ENCODE data around the gene RUFY1.
A peak's percentile ranks its signal among the peaks of the same experiment; 100 is the strongest.
"Not testable (repeated sequence)": the region's sequence is repeated elsewhere in the genome, so short reads cannot be mapped to it uniquely, and the experiment has no call there.

RUFY1 gene, protein sequence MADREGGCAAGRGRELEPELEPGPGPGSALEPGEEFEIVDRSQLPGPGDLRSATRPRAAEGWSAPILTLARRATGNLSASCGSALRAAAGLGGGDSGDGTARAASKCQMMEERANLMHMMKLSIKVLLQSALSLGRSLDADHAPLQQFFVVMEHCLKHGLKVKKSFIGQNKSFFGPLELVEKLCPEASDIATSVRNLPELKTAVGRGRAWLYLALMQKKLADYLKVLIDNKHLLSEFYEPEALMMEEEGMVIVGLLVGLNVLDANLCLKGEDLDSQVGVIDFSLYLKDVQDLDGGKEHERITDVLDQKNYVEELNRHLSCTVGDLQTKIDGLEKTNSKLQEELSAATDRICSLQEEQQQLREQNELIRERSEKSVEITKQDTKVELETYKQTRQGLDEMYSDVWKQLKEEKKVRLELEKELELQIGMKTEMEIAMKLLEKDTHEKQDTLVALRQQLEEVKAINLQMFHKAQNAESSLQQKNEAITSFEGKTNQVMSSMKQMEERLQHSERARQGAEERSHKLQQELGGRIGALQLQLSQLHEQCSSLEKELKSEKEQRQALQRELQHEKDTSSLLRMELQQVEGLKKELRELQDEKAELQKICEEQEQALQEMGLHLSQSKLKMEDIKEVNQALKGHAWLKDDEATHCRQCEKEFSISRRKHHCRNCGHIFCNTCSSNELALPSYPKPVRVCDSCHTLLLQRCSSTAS

GRCh38 chr5:179550511-179551342, at the start of gene RUFY1:
RUFY1 (plus strand) TSS chr5:179550554; CDS start chr5:179550570, 16 bp downstream.
- DNase-seq, result peak; percentile 75 to 82

- DNase-seq, result not testable (repeated sequence)
Measured at GRCh38 chr5:179501997-179502396, 48.4 kb upstream of the RUFY1 start.

GRCh38 chr5:179502420-179502819, 47.9 kb upstream of the RUFY1 start:
- not testable (repeated sequence) for DNase-seq

- no peak for DNase-seq
Measured at GRCh38 chr5:179504191-179504590, 46.2 kb upstream of the RUFY1 start.

GRCh38 chr5:179504600-179505396, 45.6 kb upstream of the RUFY1 start:
- DNase-seq, result no peak

GRCh38 chr5:179505636-179506261, 44.6 kb upstream of the RUFY1 start:
- DNase-seq, result no peak

DNA sequence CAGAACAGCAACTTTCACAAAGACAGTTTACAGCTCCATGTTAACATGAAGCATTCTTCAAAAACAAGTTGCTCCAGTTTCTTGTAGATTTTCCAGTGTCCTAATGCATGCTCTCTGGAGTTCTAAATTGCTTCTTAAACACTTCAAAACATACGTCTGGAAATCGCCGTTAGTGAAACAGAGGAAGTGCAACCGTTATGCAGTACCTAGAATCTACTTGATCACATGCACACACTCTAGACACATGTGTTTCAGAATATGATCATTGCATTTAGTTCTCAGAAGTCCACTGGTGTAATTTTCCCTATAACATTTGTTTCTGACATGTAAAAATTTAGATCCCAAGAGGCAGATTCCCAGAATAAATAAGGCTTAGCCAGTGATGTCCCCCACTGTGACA, 41.1 kb upstream of the RUFY1 start:
- DNase-seq, result no peak

- DNase-seq, result no peak
Measured at GRCh38 chr5:179509845-179510244, 40.5 kb upstream of the RUFY1 start.

GRCh38 chr5:179512452-179513000, 37.8 kb upstream of the RUFY1 start:
- DNase-seq, result no peak

- DNase-seq, result not testable (repeated sequence)
Measured at GRCh38 chr5:179515501-179515900, 34.9 kb upstream of the RUFY1 start.

DNA sequence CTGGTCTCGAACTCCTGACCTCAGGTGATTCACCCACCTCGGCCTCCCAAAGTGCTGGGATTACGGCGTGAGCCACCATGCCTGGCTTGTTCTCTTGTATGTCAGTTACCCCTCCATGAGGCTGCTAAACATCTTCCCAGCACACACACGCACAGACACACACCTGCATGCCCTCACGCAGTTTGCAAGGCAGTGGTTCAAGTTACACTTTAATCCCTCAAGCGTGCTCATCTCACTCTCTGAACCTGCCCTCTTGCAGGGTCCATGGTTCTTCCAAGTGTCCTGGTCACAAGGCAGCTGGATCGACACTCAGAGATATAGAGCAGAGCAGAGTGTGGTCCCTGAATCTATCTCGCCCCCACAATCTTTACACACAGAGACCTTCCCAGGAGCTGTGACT, 34.1 kb upstream of the RUFY1 start:
- no peak for DNase-seq

DNA sequence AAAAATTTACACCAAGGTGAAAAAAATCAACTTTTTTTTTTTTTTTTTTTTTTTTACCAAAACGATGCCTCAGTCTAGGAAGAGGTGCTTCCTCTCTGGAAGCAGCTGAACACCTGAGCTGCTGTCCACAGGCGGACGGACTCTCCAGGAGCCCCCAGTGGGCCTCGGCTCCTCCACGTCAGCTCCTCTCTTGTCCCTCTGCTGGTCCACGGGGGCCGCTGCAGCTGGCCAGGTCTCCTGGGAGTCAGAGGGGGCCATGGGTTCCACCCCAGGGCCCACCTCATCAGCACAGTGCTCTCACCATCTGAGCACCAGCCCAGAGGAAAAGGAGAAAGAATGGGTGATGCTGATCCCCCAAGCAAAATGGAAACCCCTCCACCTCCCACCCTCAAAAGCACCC, 32.6 kb upstream of the RUFY1 start:
- not testable (repeated sequence) for DNase-seq

- DNase-seq, result not testable (repeated sequence)
Measured at GRCh38 chr5:179518369-179518768, 32.0 kb upstream of the RUFY1 start.

GRCh38 chr5:179519416-179520070, 30.8 kb upstream of the RUFY1 start:
- DNase-seq, result not testable (repeated sequence)

- DNase-seq, result not testable (repeated sequence)
Measured at GRCh38 chr5:179522107-179522506, 28.2 kb upstream of the RUFY1 start.

- DNase-seq, result no peak
Measured at GRCh38 chr5:179526978-179527377, 23.4 kb upstream of the RUFY1 start.

DNA sequence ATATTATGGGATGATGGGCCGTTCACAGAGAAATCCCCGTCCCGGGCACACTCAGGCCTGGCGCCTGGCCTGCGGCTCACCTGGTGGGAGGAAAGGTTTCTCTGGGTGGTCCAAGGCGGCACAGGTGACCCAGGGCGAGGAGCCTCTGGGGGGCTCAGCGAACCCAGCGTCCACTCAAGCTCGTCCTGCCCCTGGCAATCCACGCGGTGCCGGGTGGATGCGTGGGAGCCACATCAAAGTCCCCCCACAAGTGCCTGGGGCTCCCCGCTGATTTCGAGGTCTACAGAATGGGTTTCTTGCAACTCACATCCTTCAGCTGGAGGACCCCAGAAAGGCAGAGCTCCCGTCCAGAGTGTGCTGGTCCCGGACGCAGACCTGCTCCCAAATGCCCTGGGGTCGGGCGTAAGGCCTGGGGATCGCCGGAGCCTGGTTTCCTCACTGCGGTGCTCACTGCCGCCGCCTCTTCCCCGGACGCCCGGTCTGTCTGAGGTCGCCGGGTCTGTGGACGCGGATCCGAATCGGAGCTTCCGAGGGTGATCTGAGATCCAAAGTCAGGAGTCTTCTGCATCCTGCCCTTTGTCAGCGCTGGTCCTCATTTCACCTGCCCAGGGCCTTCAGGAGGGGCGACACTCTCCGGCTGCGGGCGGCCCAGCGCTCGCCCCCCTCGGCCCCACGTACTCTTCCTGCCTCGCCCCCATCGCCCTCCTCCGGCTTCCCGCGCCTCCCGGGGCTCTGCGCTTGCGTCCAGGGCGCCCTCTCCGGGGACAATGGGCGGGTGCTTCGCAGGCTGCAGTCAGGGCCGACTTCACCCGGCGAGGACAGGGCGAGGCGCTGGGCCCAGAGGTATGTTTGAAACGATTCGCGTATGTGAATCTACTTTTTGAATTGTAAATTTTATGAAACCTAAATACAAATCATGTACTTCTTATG, 20.0 kb upstream of the RUFY1 start:
- peak; percentile 55 to 57 for DNase-seq

DNA sequence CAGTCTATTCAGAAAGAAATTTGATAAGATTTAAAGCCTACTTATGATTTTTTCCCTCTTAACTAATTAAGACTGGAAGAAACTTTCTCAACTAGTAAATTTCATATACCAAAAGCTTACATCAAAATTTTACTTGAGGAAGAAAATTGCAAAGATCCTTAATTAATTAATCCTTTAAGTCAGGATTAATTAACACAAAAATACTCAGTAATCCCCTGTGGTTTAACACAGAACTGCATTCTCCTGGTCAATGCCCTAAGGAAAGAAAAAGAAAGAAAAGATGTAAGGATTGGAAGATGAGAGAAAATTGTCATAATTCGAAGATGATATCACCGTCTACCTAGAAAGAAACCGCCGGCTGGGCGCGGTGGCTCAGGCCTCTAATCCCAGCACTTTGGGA, 17.3 kb upstream of the RUFY1 start:
- no peak for DNase-seq

- DNase-seq, result no peak
Measured at GRCh38 chr5:179533907-179534306, 16.4 kb upstream of the RUFY1 start.

DNA sequence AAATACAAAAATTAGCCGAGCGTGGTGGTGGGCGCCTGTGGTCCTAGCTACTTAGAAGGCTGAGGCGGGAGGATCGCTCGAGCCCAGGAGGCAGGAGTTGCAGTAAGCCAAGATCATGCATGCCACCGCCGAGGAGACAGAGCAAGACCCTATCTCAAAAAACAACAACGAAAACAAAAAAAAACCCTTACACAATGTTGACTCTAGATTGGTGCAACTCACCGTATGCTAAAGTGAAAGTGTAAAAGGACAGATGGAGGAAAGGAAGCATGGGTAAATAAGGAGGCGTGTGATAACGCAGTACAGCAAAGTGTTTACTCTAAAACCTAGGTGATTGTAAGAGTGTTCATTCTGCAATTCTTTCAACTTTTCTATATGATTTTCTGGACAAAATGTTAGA, 15.9 kb upstream of the RUFY1 start:
- DNase-seq, result no peak

Data from activated CD4-positive, alpha-beta T cell treated with anti-CD3 and anti-CD28 coated beads for 4 hours (primary cell).